ENCODE results near the gene PLCD1.

PLCD1 gene

DNA sequence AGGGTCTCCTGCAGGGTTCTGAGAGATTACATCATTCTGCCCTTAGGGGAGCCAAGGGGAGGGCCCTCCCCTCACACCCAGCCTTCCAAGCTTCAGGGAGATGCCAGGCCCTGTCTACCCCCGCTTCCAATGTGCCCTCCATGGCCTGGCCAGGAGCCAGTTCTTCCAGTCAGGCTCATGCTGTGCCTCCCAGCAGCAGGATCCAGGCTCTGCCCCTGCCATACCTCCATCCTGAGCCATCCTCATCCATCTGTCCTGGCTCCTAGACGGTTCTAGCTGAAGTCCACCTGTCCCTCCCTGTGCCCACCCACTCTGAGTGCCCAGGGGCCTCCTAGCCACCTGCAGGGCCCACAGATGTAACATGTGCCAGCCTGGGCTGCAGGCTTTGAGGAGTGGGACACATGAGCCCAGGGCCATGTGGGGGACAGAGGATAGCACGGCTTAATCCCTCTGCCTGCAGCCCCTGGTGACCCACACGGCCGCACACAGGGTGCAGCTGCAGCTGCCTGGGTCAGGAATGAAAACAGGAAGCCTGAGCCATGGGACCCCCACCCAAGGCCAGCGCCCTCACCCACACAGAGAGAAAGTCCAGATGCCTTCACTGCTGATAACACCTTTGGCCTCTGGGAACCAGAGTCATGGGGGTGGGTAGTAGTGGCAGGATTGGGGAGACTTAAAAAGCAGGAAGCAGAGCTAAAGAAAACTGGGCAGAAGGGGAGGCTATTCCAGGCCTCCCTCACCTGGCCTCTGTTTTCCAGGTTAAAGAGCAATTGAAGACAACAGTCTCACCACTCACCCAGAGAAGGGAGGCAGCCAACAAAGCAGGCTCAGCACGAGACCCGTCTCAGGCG is 11.8 kb downstream of the PLCD1 start:
- Histone ChIP-seq H3K27ac (ENCODE audit: low read depth in 2 of 2, low read length in 2 of 2) (no peak overlapping the region), H3K9ac (ENCODE audit: low read depth in 1 of 2, low read length in 2 of 2) (no peak overlapping the region), H3K9me3 (ENCODE audit: control insufficient read depth in 2 of 2, low read length in 2 of 2) (no peaks in the 10 kb centered on the region), H3K27me3 (ENCODE audit: control insufficient read depth in 2 of 2, insufficient read depth in 2 of 2, low read length in 2 of 2) (no peaks in the 10 kb centered on the region), H3K4me3 (ENCODE audit: low read length in 2 of 2) (no peak overlapping the region), H3K4me1 (ENCODE audit: control insufficient read depth in 2 of 2, insufficient read depth in 2 of 2, low read length in 2 of 2) (peaks cover 12 to 24% of the 10 kb centered on the region in 2 donors), H3K36me3 (ENCODE audit: control insufficient read depth in 2 of 2, insufficient read depth in 2 of 2, low read length in 2 of 2) (peaks cover 41 to 43% of the 10 kb centered on the region in 2 donors)

- Histone ChIP-seq H3K36me3 (ENCODE audit: control insufficient read depth in 2 of 2, insufficient read depth in 2 of 2, low read length in 2 of 2) (peaks cover 41 to 43% of the 10 kb centered on the region in 2 donors), H3K4me3 (ENCODE audit: low read length in 2 of 2) (no peak overlapping the region), H3K4me1 (ENCODE audit: control insufficient read depth in 2 of 2, insufficient read depth in 2 of 2, low read length in 2 of 2) (peaks cover 12 to 24% of the 10 kb centered on the region in 2 donors), H3K27me3 (ENCODE audit: control insufficient read depth in 2 of 2, insufficient read depth in 2 of 2, low read length in 2 of 2) (no peaks in the 10 kb centered on the region), H3K27ac (ENCODE audit: low read depth in 2 of 2, low read length in 2 of 2) (no peak overlapping the region), H3K9ac (ENCODE audit: low read depth in 1 of 2, low read length in 2 of 2) (no peak overlapping the region), H3K9me3 (ENCODE audit: control insufficient read depth in 2 of 2, low read length in 2 of 2) (no peaks in the 10 kb centered on the region)
Measured at GRCh38 chr3:38016847-38017444, 12.5 kb downstream of the PLCD1 start.

DNA sequence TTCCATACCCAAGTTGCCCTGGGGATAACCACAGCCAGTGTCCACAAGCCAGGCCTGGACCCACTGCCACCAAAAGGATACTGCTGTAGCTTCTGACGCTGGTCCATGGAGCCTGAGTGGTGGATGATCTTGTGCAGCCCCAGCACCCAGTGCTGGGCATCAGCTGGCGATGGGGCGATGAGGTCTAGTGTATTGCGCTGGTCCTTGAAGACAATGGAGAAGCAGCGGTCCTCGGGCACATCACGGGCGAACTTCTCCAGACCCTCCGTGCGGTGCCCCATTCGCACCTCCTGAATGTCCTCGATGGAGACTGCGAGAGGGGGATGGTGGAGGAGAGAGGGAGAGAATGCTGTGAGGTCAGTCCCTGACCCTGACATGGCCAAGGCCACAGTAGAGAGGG is 13.0 kb downstream of the PLCD1 start:
- no peaks in the 10 kb centered on the region for H3K9me3 ChIP-seq (ENCODE audit: control insufficient read depth in 2 of 2, low read length in 2 of 2)
- H3K9ac ChIP-seq (ENCODE audit: low read depth in 1 of 2, low read length in 2 of 2) = no peak overlapping the region
- H3K27ac ChIP-seq (ENCODE audit: low read depth in 2 of 2, low read length in 2 of 2) = peak overlapping the region; percentile 0 to 80
- H3K36me3 ChIP-seq (ENCODE audit: control insufficient read depth in 2 of 2, insufficient read depth in 2 of 2, low read length in 2 of 2) = peaks cover 43 to 44% of the 10 kb centered on the region in 2 donors
- no peaks in the 10 kb centered on the region for H3K27me3 ChIP-seq (ENCODE audit: control insufficient read depth in 2 of 2, insufficient read depth in 2 of 2, low read length in 2 of 2)
- no peak overlapping the region for H3K4me3 ChIP-seq (ENCODE audit: low read length in 2 of 2)
- peaks cover 10 to 24% of the 10 kb centered on the region in 2 donors for H3K4me1 ChIP-seq (ENCODE audit: control insufficient read depth in 2 of 2, insufficient read depth in 2 of 2, low read length in 2 of 2)

- Histone ChIP-seq H3K9ac (ENCODE audit: low read depth in 1 of 2, low read length in 2 of 2) (peak overlapping the region; percentile 35 to 49), H3K36me3 (ENCODE audit: control insufficient read depth in 2 of 2, insufficient read depth in 2 of 2, low read length in 2 of 2) (peaks cover 44 to 49% of the 10 kb centered on the region in 2 donors), H3K4me3 (ENCODE audit: low read length in 2 of 2) (no peak overlapping the region), H3K27me3 (ENCODE audit: control insufficient read depth in 2 of 2, insufficient read depth in 2 of 2, low read length in 2 of 2) (no peaks in the 10 kb centered on the region), H3K27ac (ENCODE audit: low read depth in 2 of 2, low read length in 2 of 2) (peak overlapping the region; percentile 80 to 87), H3K9me3 (ENCODE audit: control insufficient read depth in 2 of 2, low read length in 2 of 2) (no peaks in the 10 kb centered on the region), H3K4me1 (ENCODE audit: control insufficient read depth in 2 of 2, insufficient read depth in 2 of 2, low read length in 2 of 2) (peaks cover 10 to 24% of the 10 kb centered on the region in 2 donors)
Measured at GRCh38 chr3:38015984-38016383, 13.5 kb downstream of the PLCD1 start.

GRCh38 chr3:38015485-38015884 is 14.0 kb downstream of the PLCD1 start:
- H3K27ac ChIP-seq (ENCODE audit: low read depth in 2 of 2, low read length in 2 of 2) = peak overlapping the region; percentile 80 to 87
- H3K9me3 ChIP-seq (ENCODE audit: control insufficient read depth in 2 of 2, low read length in 2 of 2) = no peaks in the 10 kb centered on the region
- peaks cover 10 to 24% of the 10 kb centered on the region in 2 donors for H3K4me1 ChIP-seq (ENCODE audit: control insufficient read depth in 2 of 2, insufficient read depth in 2 of 2, low read length in 2 of 2)
- H3K27me3 ChIP-seq (ENCODE audit: control insufficient read depth in 2 of 2, insufficient read depth in 2 of 2, low read length in 2 of 2) = no peaks in the 10 kb centered on the region
- H3K4me3 ChIP-seq (ENCODE audit: low read length in 2 of 2) = no peak overlapping the region
- H3K9ac ChIP-seq (ENCODE audit: low read depth in 1 of 2, low read length in 2 of 2) = peak overlapping the region; percentile 35 to 49
- H3K36me3 ChIP-seq (ENCODE audit: control insufficient read depth in 2 of 2, insufficient read depth in 2 of 2, low read length in 2 of 2) = peaks cover 44 to 51% of the 10 kb centered on the region in 2 donors

DNA sequence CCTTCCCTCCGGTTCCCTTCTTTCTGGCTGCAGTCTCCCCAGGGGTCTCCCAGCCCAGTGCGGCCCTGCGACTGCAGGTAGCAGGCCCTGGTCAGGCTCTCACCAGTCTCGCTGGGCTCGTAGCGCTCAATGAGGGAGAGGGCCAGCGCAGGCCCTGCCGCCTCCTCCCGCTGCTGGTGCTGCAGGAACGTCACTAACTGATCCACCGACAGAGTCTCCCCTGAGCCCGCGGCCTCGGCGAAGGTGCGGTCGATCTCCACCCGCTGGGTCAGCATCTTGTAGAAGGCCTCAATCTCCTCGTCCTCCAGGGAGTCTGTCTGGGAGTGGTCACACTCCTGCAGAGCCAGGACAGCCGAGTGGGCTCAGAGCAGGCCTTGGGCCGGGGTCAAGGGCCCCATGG is 18.3 kb downstream of the PLCD1 start:
- Histone ChIP-seq H3K9me3 (ENCODE audit: control insufficient read depth in 2 of 2, low read length in 2 of 2) (no peaks in the 10 kb centered on the region), H3K27me3 (ENCODE audit: control insufficient read depth in 2 of 2, insufficient read depth in 2 of 2, low read length in 2 of 2) (no peaks in the 10 kb centered on the region), H3K36me3 (ENCODE audit: control insufficient read depth in 2 of 2, insufficient read depth in 2 of 2, low read length in 2 of 2) (peaks cover 41 to 58% of the 10 kb centered on the region in 2 donors), H3K27ac (ENCODE audit: low read depth in 2 of 2, low read length in 2 of 2) (no peak overlapping the region), H3K4me3 (ENCODE audit: low read length in 2 of 2) (no peak overlapping the region), H3K9ac (ENCODE audit: low read depth in 1 of 2, low read length in 2 of 2) (no peak overlapping the region), H3K4me1 (ENCODE audit: control insufficient read depth in 2 of 2, insufficient read depth in 2 of 2, low read length in 2 of 2) (peaks cover 7 to 15% of the 10 kb centered on the region in 2 donors)

DNA sequence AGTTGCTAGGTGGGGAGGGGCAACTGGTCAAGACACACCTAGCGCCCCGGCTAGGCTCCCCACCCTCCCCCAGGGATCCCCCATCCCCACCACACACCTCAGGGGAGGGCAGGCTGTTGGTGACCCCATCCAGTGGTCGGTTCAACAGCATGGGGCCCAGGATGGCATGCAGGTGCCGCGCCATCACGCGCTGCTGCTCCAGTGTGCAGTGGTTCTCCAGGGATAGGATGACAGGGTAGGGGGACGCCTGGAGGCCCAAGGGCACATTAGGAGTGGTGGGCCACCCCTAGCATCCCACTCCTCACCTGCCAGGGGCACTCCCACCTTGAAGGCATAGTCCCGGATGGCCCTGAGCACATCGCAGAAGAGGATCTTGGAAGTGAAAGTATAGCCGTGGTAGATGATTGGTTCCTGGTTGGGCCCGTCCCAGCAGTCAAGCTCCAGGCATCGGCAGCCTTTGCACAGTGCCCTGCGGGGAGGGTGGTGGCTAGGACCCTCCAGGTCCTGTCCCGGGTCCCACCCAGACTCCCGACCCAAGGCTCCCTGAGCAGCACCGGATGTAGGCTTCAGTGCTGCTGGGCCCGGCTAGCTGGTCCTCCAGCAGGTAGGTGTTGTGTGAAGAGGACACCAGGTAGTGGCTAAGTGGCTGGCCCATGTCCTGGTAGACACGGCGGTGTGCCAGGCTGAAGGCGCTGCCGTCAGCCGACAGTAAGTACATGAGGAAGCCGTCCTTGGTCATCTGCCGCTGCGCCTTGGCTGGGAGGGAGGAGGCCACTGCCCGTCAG is 19.4 kb downstream of the PLCD1 start:
- Histone ChIP-seq H3K4me3 (ENCODE audit: low read length in 2 of 2) (no peak overlapping the region), H3K27me3 (ENCODE audit: control insufficient read depth in 2 of 2, insufficient read depth in 2 of 2, low read length in 2 of 2) (no peaks in the 10 kb centered on the region), H3K27ac (ENCODE audit: low read depth in 2 of 2, low read length in 2 of 2) (no peak overlapping the region), H3K4me1 (ENCODE audit: control insufficient read depth in 2 of 2, insufficient read depth in 2 of 2, low read length in 2 of 2) (peaks cover 9 to 14% of the 10 kb centered on the region in 2 donors), H3K9me3 (ENCODE audit: control insufficient read depth in 2 of 2, low read length in 2 of 2) (no peaks in the 10 kb centered on the region), H3K36me3 (ENCODE audit: control insufficient read depth in 2 of 2, insufficient read depth in 2 of 2, low read length in 2 of 2) (peaks cover 39 to 52% of the 10 kb centered on the region in 2 donors), H3K9ac (ENCODE audit: low read depth in 1 of 2, low read length in 2 of 2) (peak overlapping the region in 1 of 2 donors; percentile 8)

DNA sequence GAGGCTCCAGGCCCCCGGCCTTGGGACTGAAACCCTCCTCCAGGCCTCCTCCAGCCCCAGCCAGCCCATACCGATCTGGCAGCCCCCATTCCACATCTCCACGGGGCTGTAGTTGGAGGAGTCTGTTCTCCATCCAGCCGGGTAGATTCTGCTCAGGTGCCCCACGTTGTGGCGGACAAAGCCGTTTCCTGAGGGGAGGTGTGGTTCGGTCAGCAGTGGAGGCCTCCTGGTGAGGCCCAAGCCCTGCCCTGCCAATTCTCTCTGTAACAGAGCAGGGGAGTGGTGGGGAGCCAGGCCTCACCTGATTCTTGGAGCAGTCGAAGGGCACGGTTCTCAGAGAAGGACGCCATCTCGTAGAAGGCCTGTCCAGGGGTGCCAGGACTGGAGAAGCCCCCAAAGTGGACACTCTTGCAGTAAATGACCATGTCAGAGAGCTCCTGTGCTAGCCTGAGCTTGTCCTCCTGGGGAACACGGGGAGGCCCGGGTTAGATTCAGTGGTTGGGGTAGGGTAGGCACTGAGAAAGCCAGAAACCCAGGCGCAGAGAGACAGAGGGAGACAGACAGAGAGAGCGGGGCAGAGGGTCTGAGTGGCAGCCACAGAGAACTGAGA is 20.4 kb downstream of the PLCD1 start:
- Histone ChIP-seq H3K9me3 (ENCODE audit: control insufficient read depth in 2 of 2, low read length in 2 of 2) (no peaks in the 10 kb centered on the region), H3K9ac (ENCODE audit: low read depth in 1 of 2, low read length in 2 of 2) (no peak overlapping the region), H3K4me3 (ENCODE audit: low read length in 2 of 2) (no peak overlapping the region), H3K36me3 (ENCODE audit: control insufficient read depth in 2 of 2, insufficient read depth in 2 of 2, low read length in 2 of 2) (peaks cover 39 to 52% of the 10 kb centered on the region in 2 donors), H3K27me3 (ENCODE audit: control insufficient read depth in 2 of 2, insufficient read depth in 2 of 2, low read length in 2 of 2) (no peaks in the 10 kb centered on the region), H3K27ac (ENCODE audit: low read depth in 2 of 2, low read length in 2 of 2) (no peak overlapping the region), H3K4me1 (ENCODE audit: control insufficient read depth in 2 of 2, insufficient read depth in 2 of 2, low read length in 2 of 2) (peaks cover 17 to 22% of the 10 kb centered on the region in 2 donors)

- H3K27ac ChIP-seq (ENCODE audit: low read depth in 2 of 2, low read length in 2 of 2) = no peak overlapping the region
- H3K4me3 ChIP-seq (ENCODE audit: low read length in 2 of 2) = no peak overlapping the region
- H3K4me1 ChIP-seq (ENCODE audit: control insufficient read depth in 2 of 2, insufficient read depth in 2 of 2, low read length in 2 of 2) = peaks cover 26 to 27% of the 10 kb centered on the region in 2 donors
- no peaks in the 10 kb centered on the region for H3K9me3 ChIP-seq (ENCODE audit: control insufficient read depth in 2 of 2, low read length in 2 of 2)
- no peak overlapping the region for H3K9ac ChIP-seq (ENCODE audit: low read depth in 1 of 2, low read length in 2 of 2)
- H3K27me3 ChIP-seq (ENCODE audit: control insufficient read depth in 2 of 2, insufficient read depth in 2 of 2, low read length in 2 of 2) = no peaks in the 10 kb centered on the region
- H3K36me3 ChIP-seq (ENCODE audit: control insufficient read depth in 2 of 2, insufficient read depth in 2 of 2, low read length in 2 of 2) = peaks cover 39 to 52% of the 10 kb centered on the region in 2 donors
Measured at GRCh38 chr3:38008191-38008701, 21.2 kb downstream of the PLCD1 start.
